ENCODE measurements around the gene CMSS1.

Gene CMSS1

DNA sequence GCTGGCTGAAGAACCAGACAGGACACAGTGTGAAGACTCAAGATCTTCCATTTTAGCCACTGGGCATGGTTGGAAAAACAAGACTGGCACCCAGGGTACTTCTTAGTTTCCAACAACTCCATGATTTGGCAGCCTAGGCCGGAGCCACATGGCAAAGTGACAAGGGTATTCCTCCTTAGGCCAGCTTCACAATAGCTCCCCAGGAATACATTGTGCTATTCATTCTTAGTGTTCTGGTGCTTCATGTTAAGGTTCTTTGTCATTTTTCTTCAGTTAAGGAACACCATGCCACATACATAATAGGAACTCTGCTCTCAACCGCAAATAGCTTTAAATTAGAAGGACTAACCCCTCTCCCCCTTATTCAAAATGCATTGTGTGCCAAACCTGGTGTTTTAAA, 304.7 kb downstream of the CMSS1 start:
- no peak overlapping the region for H3K4me3 ChIP-seq (ENCODE audit: low read depth, low read length)
- in situ Hi-C loops (cut with HindIII; ENCODE audit: low sequenced_read_pairs): no loop called here
- TF ChIP-seq, protein P1, sequence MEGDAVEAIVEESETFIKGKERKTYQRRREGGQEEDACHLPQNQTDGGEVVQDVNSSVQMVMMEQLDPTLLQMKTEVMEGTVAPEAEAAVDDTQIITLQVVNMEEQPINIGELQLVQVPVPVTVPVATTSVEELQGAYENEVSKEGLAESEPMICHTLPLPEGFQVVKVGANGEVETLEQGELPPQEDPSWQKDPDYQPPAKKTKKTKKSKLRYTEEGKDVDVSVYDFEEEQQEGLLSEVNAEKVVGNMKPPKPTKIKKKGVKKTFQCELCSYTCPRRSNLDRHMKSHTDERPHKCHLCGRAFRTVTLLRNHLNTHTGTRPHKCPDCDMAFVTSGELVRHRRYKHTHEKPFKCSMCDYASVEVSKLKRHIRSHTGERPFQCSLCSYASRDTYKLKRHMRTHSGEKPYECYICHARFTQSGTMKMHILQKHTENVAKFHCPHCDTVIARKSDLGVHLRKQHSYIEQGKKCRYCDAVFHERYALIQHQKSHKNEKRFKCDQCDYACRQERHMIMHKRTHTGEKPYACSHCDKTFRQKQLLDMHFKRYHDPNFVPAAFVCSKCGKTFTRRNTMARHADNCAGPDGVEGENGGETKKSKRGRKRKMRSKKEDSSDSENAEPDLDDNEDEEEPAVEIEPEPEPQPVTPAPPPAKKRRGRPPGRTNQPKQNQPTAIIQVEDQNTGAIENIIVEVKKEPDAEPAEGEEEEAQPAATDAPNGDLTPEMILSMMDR (IDR thresholded peaks at IDR 0.05; ENCODE audit: low read depth, low read length, missing control alignments): no peak
- DNase-seq (ENCODE audit: low read depth): no peak

DNA sequence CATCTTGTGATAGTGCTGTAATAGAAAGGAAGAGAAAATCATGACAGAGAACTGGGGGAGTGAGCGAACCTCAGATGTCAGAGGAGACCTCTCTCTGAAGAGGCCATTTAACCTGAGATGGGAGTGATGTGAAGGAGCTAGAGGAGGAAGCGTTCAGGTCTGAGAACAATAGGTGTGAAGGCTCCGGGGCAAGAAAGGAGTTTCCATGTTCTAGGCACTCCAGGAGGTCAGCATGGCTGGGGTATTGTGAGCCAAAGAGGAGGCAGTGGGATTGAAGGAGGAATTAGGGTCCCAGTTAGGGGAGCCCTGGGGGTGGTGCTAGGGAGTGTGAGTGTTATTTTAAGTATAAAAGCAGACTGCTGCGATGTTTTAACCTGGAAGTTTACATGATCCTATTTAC, 305.4 kb downstream of the CMSS1 start:
- in situ Hi-C loops (cut with HindIII; ENCODE audit: low sequenced_read_pairs): no loop called here
- no peak for DNase-seq (ENCODE audit: low read depth)

DNA sequence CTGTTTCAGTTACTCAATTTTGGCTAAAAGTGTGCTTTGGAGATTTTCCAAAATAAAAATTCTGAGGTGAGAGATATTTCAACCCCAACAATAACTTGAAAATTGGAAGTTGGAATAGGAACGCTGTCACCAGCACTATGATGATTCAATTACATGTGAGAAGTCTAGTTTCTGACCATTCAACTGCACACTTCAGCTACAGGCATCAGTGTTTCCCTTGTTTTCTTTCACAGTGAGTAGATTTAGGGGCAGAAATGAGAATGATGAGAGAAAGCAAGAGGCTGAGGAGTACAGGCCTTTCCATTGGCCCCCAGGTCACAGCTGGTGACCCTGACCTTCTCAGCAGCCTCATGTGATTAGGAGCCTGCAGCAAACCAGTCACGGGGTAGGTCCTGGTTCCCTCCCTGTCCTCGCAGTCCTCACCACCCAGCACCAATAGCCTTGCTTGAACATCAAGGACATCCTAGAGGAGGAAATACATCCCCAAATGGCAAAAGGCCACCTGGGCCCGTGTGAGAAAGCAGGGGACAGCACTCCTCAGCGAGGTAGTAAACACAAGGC, 306.6 kb downstream of the CMSS1 start:
- in situ Hi-C loops (cut with HindIII; ENCODE audit: low sequenced_read_pairs): no loop called here
- TF ChIP-seq, protein P1 (IDR thresholded peaks at IDR 0.05; ENCODE audit: low read depth, low read length, missing control alignments): no peak
- no peak overlapping the region for H3K4me3 ChIP-seq (ENCODE audit: low read depth, low read length)
- DNase-seq (ENCODE audit: low read depth): no peak

More for the DNA sequence above, 305.4 kb downstream of the CMSS1 start:
- TF ChIP-seq, protein P1 (IDR thresholded peaks at IDR 0.05; ENCODE audit: low read depth, low read length, missing control alignments): no peak
- no peak overlapping the region for H3K4me3 ChIP-seq (ENCODE audit: low read depth, low read length)

DNA sequence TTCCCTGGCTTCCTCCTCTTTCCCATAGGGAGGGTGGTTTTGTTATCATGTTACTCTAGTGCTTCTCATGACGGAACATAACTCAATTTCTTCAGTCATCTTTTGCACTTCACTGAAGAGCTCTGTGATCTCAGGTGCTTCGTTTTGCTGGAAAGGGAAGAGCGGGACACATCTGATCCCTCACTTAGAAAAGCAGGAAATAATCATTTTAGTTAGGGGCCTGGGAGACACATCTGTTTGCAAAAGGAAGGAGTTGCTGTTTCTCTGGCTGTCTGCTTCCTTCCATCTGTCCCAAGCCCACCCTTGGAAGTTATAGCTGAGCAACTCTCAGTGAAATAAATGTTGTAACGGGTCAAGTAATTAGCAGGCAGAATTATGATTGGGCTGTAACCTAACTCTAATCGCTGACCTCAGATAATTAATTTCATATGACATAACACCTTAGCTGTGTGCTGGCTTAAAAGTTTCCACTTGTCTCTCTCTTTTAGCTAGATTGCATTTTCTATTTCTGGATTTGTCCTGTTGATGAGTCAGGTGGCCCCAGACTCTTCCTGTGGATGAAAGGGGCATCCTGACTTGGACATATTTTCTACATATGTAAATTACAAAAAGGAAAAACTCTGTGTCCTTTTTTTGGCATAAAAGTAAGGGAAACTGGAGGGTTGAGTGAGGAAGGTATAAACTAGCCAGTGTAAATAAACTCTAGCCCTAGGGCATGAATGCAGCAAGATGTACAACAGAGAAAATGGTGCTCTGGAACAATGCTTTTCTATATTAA, 307.7 kb downstream of the CMSS1 start:
- in situ Hi-C loops (cut with HindIII; ENCODE audit: low sequenced_read_pairs): no loop called here

DNA sequence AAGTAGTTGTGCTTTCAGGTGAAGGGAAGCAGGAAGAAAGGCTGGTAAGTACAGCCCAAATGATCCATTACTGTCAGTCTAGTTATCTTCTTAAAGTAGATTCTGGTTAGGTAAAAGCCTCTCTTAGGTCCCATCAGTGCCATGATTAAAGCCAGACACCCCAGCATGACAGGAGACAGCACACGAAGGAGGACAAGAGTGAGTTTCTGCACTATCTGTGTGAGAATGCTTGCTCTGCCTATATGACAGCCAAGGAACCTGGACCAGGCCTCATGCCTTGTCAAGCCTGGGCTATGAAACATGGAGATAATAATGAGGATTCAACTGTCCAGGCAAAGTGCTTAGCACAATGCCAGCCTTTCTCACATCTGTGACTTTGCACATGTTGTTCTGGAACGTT, 310.1 kb downstream of the CMSS1 start:
- in situ Hi-C loops (cut with HindIII; ENCODE audit: low sequenced_read_pairs): no loop called here
- TF ChIP-seq, protein P1 (IDR thresholded peaks at IDR 0.05; ENCODE audit: low read depth, low read length, missing control alignments): no peak
- H3K4me3 ChIP-seq (ENCODE audit: low read depth, low read length): no peak overlapping the region
- no peak for DNase-seq (ENCODE audit: low read depth)

More for the DNA sequence above, 307.7 kb downstream of the CMSS1 start:
- TF ChIP-seq, protein P1 (IDR thresholded peaks at IDR 0.05; ENCODE audit: low read depth, low read length, missing control alignments): no peak
- DNase-seq (ENCODE audit: low read depth): no peak
- no peak overlapping the region for H3K4me3 ChIP-seq (ENCODE audit: low read depth, low read length)

DNA sequence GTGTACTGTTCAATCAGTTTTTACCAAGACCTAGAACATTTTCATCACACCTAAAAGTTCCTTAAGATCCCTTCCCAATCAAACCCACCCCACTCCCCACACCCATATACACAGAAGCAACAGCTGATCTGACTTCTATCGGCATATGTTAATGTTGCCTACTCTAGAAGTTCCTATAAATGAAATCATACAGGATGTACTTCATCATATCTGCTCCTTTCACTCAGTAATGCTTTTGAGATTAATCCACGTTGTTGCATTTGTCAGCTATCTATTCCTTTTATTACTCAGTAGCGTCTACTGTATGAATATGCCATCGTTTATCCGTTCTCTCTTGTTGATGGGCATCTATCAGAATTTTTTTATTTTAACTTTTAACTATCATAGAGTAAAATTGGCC, 310.9 kb downstream of the CMSS1 start:
- TF ChIP-seq, protein P1 (IDR thresholded peaks at IDR 0.05; ENCODE audit: low read depth, low read length, missing control alignments): no peak
- in situ Hi-C loops (cut with HindIII; ENCODE audit: low sequenced_read_pairs): no loop called here
- H3K4me3 ChIP-seq (ENCODE audit: low read depth, low read length): no peak overlapping the region
- no peak for DNase-seq (ENCODE audit: low read depth)
